ENCODE data around the gene MYO9B.

The MYO9B gene

DNA sequence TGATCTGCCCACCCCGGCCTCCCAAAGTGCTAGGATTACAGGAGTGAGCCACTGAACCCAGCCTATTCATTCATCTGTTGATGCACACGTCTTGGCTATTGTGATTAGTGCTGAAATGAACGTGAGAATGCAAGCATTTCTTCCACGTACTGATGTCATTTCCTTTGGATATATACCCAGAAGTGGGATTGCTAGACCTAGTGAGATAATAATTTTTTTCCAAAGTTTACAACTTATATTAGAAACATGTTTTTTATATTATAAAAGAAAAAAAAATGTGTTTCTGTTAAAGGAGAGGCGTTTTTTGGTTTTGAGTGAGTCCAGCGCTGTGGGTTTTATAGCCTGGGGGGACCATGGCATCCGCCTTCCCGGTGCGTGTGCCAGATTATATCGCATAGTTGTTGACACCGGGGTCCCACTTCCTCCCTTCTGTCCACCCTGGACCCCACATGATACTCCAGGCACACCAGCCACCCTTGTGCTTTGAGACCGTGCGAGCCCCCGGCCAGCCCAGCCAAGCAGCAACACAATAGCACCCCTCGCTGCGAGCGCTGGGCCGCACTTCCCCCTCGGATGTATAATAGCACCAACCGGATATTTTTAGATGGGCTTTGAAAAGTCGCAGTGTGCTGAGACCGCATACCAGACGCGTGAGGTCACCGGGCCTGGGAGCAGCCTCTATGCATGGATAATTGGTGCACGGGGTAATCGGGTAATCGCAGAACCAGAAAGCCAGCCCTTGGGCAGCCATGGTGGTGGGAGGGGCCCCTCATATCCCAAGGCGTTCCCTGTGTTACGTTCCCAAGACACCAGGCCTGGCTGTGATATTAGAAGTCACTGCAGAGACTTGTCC lies 59.6 kb downstream of the MYO9B start:
- Histone ChIP-seq H3K27ac (ENCODE audit: low read depth, low read length, poor library complexity, severe bottlenecking) (peak overlapping the region; percentile 28), H3K9me2 (ENCODE audit: low read depth, low read length) (no peaks in the 10 kb centered on the region), H3K9ac (ENCODE audit: low read length) (no peak overlapping the region), H3K9me3 (ENCODE audit: low read length) (no peaks in the 10 kb centered on the region), H2AFZ (ENCODE audit: low read length) (no peak overlapping the region), H4K20me1 (ENCODE audit: insufficient read depth, low read length) (no peaks in the 10 kb centered on the region), H3K36me3 (ENCODE audit: insufficient read depth, low read length) (no peaks in the 10 kb centered on the region), H3K27me3 (ENCODE audit: insufficient read depth, low read length) (no peaks in the 10 kb centered on the region), H3K79me2 (ENCODE audit: insufficient read depth, low read length) (no peaks in the 10 kb centered on the region), H3K4me2 (ENCODE audit: low read length) (peak overlapping the region; percentile 46), H3K4me3 (ENCODE audit: low read depth, low read length, poor library complexity, severe bottlenecking) (no peak overlapping the region), H3K4me1 (ENCODE audit: insufficient read depth, low read length, severe bottlenecking) (peaks cover 20% of the 10 kb centered on the region), H3F3A (ENCODE audit: insufficient read depth, low read length) (no peaks in the 10 kb centered on the region)
- TF ChIP-seq CTCF (IDR thresholded peaks at IDR 0.05; ENCODE audit: low read length) (no peak), EZH2 (IDR thresholded peaks at IDR 0.05; ENCODE audit: borderline replicate concordance, low read length) (no peak)

DNA sequence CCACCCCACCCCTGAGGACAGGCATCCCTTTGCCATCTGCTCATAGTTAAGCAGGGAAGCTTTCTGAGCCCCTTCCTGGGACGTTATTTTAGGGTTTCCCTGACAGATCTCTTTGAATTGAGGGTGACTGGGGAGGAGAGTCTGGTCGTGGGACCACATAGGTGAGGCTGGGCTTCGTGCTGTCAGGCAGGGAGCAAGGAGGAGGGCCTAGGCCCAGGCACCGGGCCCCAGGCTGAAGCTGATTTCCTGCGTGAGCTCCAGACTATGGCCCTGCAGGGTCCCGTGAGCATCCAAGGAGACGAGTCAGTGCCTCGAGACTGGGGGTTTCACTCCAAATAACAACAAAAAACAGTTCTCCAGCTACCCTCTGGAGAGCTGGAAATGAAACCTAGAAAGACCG lies 60.4 kb downstream of the MYO9B start:
- no peak for TF ChIP-seq EZH2 (IDR thresholded peaks at IDR 0.05; ENCODE audit: borderline replicate concordance, low read length)
- H3K4me2 ChIP-seq (ENCODE audit: low read length): no peak overlapping the region
- H4K20me1 ChIP-seq (ENCODE audit: insufficient read depth, low read length): no peaks in the 10 kb centered on the region
- H3F3A ChIP-seq (ENCODE audit: insufficient read depth, low read length): no peaks in the 10 kb centered on the region
- no peaks in the 10 kb centered on the region for H3K79me2 ChIP-seq (ENCODE audit: insufficient read depth, low read length)
- no peaks in the 10 kb centered on the region for H3K9me2 ChIP-seq (ENCODE audit: low read depth, low read length)
- H3K36me3 ChIP-seq (ENCODE audit: insufficient read depth, low read length): no peaks in the 10 kb centered on the region; the same call in 1 of the 2 replicates
- H2AFZ ChIP-seq (ENCODE audit: low read length): no peak overlapping the region
- no peak overlapping the region for H3K9ac ChIP-seq (ENCODE audit: low read length)
- H3K27ac ChIP-seq (ENCODE audit: low read depth, low read length, poor library complexity, severe bottlenecking): no peak overlapping the region
- H3K4me3 ChIP-seq (ENCODE audit: low read depth, low read length, poor library complexity, severe bottlenecking): no peak overlapping the region
- no peaks in the 10 kb centered on the region for H3K27me3 ChIP-seq (ENCODE audit: insufficient read depth, low read length)
- H3K4me1 ChIP-seq (ENCODE audit: insufficient read depth, low read length, severe bottlenecking): peaks cover 20% of the 10 kb centered on the region
- H3K9me3 ChIP-seq (ENCODE audit: low read length): no peaks in the 10 kb centered on the region

DNA sequence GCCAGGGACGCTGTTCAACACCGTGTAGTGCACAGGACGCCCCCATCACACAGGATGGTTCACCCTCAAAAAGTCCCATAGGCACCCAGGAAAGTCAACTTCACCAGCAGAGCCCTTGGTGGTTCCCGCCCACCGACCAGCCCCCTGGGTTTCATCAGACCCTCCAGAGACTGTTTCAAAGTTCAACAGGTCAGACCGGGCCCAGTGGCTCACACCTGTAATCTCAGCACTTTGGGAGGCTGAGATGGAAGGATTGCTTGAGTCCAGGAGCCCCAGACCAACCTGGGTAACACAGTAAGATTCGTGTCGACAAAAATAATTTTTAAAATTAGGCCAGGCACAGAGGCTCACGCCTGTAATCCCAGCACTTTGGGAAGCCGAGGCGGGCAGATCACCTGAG lies 61.0 kb downstream of the MYO9B start:
- no peaks in the 10 kb centered on the region for H3K9me3 ChIP-seq (ENCODE audit: low read length)
- H4K20me1 ChIP-seq (ENCODE audit: insufficient read depth, low read length): no peaks in the 10 kb centered on the region
- no peaks in the 10 kb centered on the region; the same call in 1 of the 2 replicates for H3K36me3 ChIP-seq (ENCODE audit: insufficient read depth, low read length)
- H3K9me2 ChIP-seq (ENCODE audit: low read depth, low read length): no peaks in the 10 kb centered on the region
- H2AFZ ChIP-seq (ENCODE audit: low read length): no peak overlapping the region
- no peaks in the 10 kb centered on the region for H3K27me3 ChIP-seq (ENCODE audit: insufficient read depth, low read length)
- no peaks in the 10 kb centered on the region for H3F3A ChIP-seq (ENCODE audit: insufficient read depth, low read length)
- H3K4me1 ChIP-seq (ENCODE audit: insufficient read depth, low read length, severe bottlenecking): peaks cover 20% of the 10 kb centered on the region
- H3K9ac ChIP-seq (ENCODE audit: low read length): no peak overlapping the region
- H3K4me3 ChIP-seq (ENCODE audit: low read depth, low read length, poor library complexity, severe bottlenecking): no peak overlapping the region
- TF ChIP-seq CTCF (IDR thresholded peaks at IDR 0.05; ENCODE audit: low read length) (no peak), EZH2 (IDR thresholded peaks at IDR 0.05; ENCODE audit: borderline replicate concordance, low read length) (no peak)
- no peaks in the 10 kb centered on the region for H3K79me2 ChIP-seq (ENCODE audit: insufficient read depth, low read length)
- no peak overlapping the region for H3K27ac ChIP-seq (ENCODE audit: low read depth, low read length, poor library complexity, severe bottlenecking)
- no peak overlapping the region for H3K4me2 ChIP-seq (ENCODE audit: low read length)
